BJ (cell line): ENCODE data around the gene NDUFAF2. TPM values are rescaled to one million over a fixed set of nuclear protein-coding genes. Genes with fewer than 3 reads are reported as not detected.

Experiments
- CTCF ChIA-PET: fragments of 350-600 bp; formaldehyde crosslinking; extraction: SDS; loops from one replicate; lab custom pipeline; 2021; ENCODE audit warnings: antibody characterized with exemption, inconsistent platforms; lab: Yijun Ruan, JAX
- POLR2A ChIA-PET: fragments of 300-600 bp; sonication (Branson Sonifier 250); formaldehyde crosslinking; extraction: SDS; loops from one replicate; lab custom pipeline; 2021; ENCODE audit warnings: antibody characterized with exemption; lab: Charles Lee
- DNase-seq: peaks from one replicate; pipeline ENCODE4 v3.0.0-alpha.2; 2011; ENCODE audit warnings: low read depth
- H3K27me3 ChIP-seq: 2 replicates; pipeline ENCODE4 v1.6.0; 2011; ENCODE audit warnings: low read length; ENCODE audit not compliant: control insufficient read depth, insufficient read depth
- H3K36me3 ChIP-seq: 2 replicates; pipeline ENCODE4 v1.5.1; 2011; ENCODE audit warnings: low read length; ENCODE audit not compliant: control insufficient read depth, insufficient read depth
- H3K4me3 ChIP-seq: 2 replicates; pipeline ENCODE4 v1.5.1; 2011; ENCODE audit warnings: low read depth, mild to moderate bottlenecking, control low read depth, low read length
- polyA plus RNA-seq: library from polyadenylated mRNA; depleted of rRNA; stranded (reverse); fragments of >200 nt; gene quantifications from 2 replicates; pipeline ENCODE4 v1.2.3, GENCODE V29; 2011
- TF ChIP-seq, protein P1 (sequence below): IDR thresholded peaks from 2 replicates; pipeline ENCODE4 v1.5.1; 2011; ENCODE audit warnings: low read depth, mild to moderate bottlenecking, control low read depth, inconsistent platforms, low read length, moderate library complexity; ENCODE audit not compliant: insufficient read depth

The NDUFAF2 gene
- polyA plus RNA-seq, 1 experiment: 22.4 TPM

DNA sequence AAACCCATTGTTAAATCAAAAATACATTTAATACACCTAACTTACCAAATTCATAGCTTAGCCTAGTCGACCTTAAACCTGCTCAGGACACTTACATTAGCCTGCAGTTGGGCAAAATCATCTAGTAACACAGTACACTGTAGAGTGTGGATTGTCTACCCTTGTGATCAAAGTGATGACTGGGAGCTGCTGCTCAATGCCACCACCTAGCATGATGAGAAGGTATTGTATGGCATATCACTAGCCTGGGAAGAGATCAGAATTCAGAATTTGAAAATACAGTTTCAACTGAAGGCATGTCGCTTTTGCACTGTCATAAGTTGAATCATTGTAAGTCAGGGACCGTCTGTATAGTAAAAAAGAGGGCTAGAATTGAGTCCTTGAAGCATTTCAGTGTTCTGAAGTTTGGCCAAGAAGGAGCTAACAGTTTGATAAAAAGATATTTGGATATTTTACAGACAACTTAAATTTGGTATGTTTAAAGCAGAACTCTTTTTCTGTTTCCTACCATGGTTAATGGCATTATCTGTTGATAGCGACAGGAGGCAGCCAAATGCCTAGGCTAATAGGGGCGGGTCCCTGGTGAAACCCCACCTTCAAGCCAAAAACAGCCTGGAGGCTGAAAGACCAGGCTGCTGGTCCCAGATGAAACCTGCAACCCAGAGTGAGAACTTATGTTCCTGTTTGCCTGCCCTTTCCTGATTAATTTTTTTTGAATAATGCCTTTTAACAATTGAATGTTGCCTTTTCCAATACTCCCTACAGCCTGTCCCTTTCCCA is 194.3 kb downstream of the NDUFAF2 start:
- no peak for DNase-seq
- H3K4me3 ChIP-seq: no peak overlapping the region
- TF ChIP-seq, protein P1, sequence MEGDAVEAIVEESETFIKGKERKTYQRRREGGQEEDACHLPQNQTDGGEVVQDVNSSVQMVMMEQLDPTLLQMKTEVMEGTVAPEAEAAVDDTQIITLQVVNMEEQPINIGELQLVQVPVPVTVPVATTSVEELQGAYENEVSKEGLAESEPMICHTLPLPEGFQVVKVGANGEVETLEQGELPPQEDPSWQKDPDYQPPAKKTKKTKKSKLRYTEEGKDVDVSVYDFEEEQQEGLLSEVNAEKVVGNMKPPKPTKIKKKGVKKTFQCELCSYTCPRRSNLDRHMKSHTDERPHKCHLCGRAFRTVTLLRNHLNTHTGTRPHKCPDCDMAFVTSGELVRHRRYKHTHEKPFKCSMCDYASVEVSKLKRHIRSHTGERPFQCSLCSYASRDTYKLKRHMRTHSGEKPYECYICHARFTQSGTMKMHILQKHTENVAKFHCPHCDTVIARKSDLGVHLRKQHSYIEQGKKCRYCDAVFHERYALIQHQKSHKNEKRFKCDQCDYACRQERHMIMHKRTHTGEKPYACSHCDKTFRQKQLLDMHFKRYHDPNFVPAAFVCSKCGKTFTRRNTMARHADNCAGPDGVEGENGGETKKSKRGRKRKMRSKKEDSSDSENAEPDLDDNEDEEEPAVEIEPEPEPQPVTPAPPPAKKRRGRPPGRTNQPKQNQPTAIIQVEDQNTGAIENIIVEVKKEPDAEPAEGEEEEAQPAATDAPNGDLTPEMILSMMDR: peak; percentile 25; the same call in 1 of the 2 replicates
- POLR2A ChIA-PET: no interaction called here
- no peaks in the 10 kb centered on the region for H3K36me3 ChIP-seq
- CTCF ChIA-PET: interaction anchor here (1.0 to 1.7 kb wide), 4 partner anchors 9 to 41 kb away, joined by 3 to 5 read pairs (median 3); no protein-coding TSS in a partner anchor
- no peaks in the 10 kb centered on the region for H3K27me3 ChIP-seq

DNA sequence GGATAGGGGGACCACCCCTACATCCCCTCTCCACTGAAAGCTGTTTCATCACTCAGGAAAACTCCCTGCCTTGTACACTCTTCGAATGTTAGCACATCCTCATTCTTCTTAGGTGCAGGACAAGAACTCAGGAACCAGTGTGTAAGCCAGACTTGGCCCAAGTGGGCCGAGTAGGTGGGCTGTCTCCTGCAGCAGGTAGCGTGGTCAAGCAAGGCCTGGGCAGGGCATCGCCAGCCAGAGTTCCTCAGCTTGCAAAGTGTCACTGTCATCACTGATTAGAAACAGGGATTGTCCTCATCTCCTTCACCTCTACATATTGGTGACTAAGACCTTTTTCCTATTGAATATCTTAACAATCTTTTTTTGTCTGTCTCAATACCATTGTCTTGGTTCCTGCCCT is 194.9 kb downstream of the NDUFAF2 start:
- no peak for DNase-seq
- Histone ChIP-seq H3K4me3 (no peak overlapping the region), H3K36me3 (no peaks in the 10 kb centered on the region), H3K27me3 (no peaks in the 10 kb centered on the region)
- CTCF ChIA-PET: interaction anchor here (1.2 to 1.7 kb wide), 2 partner anchors 8 to 17 kb away, joined by 3 to 5 read pairs; no protein-coding TSS in a partner anchor
- POLR2A ChIA-PET: no interaction called here
- TF ChIP-seq, protein P1: no peak

DNA sequence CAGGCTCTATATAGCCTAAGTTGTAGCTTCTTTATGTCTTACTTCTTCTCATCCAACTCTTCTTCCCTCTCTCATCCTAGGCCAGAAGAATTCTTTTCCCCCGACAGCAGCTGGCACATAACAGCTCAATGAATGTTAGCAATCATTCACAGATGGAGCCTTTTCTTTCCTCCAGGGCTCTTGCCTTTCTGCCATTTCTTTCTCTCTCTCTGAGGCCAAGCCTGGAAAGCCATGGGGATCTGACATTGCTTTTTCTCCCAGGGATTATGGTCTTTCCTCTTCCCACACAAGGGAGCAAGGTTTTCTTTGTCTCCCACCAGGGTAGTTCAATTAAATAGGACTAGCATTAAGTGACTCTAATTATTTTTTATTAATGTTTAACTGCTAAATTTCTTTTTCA is 196.8 kb downstream of the NDUFAF2 start:
- Histone ChIP-seq H3K4me3 (no peak overlapping the region), H3K27me3 (no peaks in the 10 kb centered on the region), H3K36me3 (no peaks in the 10 kb centered on the region)
- TF ChIP-seq, protein P1: no peak
- no peak for DNase-seq
- ChIA-PET POLR2A (no interaction called here), CTCF (no interaction called here)

DNA sequence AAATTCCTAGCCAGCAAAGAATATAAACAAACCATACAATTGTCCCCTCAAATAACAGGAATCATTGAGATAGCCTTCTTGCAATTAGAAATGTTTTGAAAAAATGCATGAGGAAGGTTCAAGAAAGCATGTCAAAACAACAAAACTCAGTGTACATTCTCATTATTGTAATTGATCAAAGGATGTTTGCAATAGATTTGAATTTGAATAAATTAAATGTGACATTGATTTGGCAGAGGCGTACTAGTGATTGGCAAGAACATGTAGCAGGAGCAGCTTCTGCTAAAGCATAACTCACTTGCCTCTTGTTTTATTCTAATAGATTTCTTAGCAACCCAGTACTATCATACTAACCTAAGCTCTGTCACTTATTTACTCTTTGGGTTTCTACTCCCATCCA is 197.4 kb downstream of the NDUFAF2 start:
- no peak overlapping the region for H3K4me3 ChIP-seq

DNA sequence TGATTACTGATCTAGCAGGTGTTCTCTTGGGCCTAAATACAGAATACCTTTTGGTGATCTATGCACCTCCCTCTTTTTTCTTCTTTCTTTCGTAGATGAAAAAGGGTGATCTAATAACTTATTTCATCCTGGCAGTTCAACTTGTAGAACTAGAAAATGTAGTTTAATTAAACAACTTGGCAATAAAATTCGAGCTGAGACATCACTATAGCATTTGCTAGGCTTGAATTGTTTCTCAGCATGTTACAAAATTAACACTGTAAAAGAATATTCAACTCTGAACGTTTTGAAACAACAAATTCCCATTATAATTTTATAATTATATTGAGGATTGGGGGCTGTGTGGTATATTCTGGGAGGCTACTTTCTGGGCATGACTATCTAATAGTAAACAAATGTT is 197.8 kb downstream of the NDUFAF2 start:
- POLR2A ChIA-PET: no interaction called here
- DNase-seq: no peak
- Histone ChIP-seq H3K4me3 (no peak overlapping the region), H3K27me3 (no peaks in the 10 kb centered on the region), H3K36me3 (no peaks in the 10 kb centered on the region)
- CTCF ChIA-PET: interaction anchor here (0.7 to 0.9 kb wide), 2 partner anchors 8 to 32 kb away, joined by 3 read pairs; no protein-coding TSS in a partner anchor
- TF ChIP-seq, protein P1: no peak

More for the DNA sequence above, 197.4 kb downstream of the NDUFAF2 start:
- Histone ChIP-seq H3K36me3 (no peaks in the 10 kb centered on the region), H3K27me3 (no peaks in the 10 kb centered on the region)
- DNase-seq: no peak
- CTCF ChIA-PET: interaction anchor here (0.7 kb wide), 1 partner anchor 9 kb away, joined by 3 read pairs; no protein-coding TSS in a partner anchor
- POLR2A ChIA-PET: no interaction called here
- TF ChIP-seq, protein P1: no peak
